ENCODE data around the gene ENTPD2.

Gene ENTPD2

GRCh38 chr9:137011907-137012675 is 41.8 kb downstream of the ENTPD2 start:
- no peak for TF ChIP-seq CTCF (conservative IDR thresholded peaks at IDR 0.05; ENCODE audit: low read depth, low read length)
- no peak for DNase-seq (ENCODE audit: low read depth)
- no peak overlapping the region for H3K4me3 ChIP-seq (ENCODE audit: low read length)

GRCh38 chr9:137011156-137011555 is 42.7 kb downstream of the ENTPD2 start:
- no peak overlapping the region for H3K4me3 ChIP-seq (ENCODE audit: low read length)

GRCh38 chr9:137009938-137010732 is 43.7 kb downstream of the ENTPD2 start:
- TF ChIP-seq CTCF (conservative IDR thresholded peaks at IDR 0.05; ENCODE audit: low read depth, low read length): no peak
- no peak for DNase-seq (ENCODE audit: low read depth)
- no peak overlapping the region for H3K4me3 ChIP-seq (ENCODE audit: low read length)

More at GRCh38 chr9:137011156-137011555, 42.7 kb downstream of the ENTPD2 start:
- TF ChIP-seq CTCF (conservative IDR thresholded peaks at IDR 0.05; ENCODE audit: low read depth, low read length): no peak
- no peak for DNase-seq (ENCODE audit: low read depth)

GRCh38 chr9:137009217-137009616 is 44.6 kb downstream of the ENTPD2 start:
- H3K4me3 ChIP-seq (ENCODE audit: low read length): no peak overlapping the region
- no peak for TF ChIP-seq CTCF (conservative IDR thresholded peaks at IDR 0.05; ENCODE audit: low read depth, low read length)
- no peak for DNase-seq (ENCODE audit: low read depth)

GRCh38 chr9:137008312-137008711 is 45.5 kb downstream of the ENTPD2 start:
- no peak for TF ChIP-seq CTCF (conservative IDR thresholded peaks at IDR 0.05; ENCODE audit: low read depth, low read length)
- DNase-seq (ENCODE audit: low read depth): no peak
- no peak overlapping the region for H3K4me3 ChIP-seq (ENCODE audit: low read length)

GRCh38 chr9:137007816-137008270 is 46.0 kb downstream of the ENTPD2 start:
- no peak for DNase-seq (ENCODE audit: low read depth)
- no peak for TF ChIP-seq CTCF (conservative IDR thresholded peaks at IDR 0.05; ENCODE audit: low read depth, low read length)
- H3K4me3 ChIP-seq (ENCODE audit: low read length): no peak overlapping the region
